Lung (tissue), 12 donors: ENCODE data around the gene PTCHD4. TPM values are rescaled to one million over a fixed set of nuclear protein-coding genes. Genes with fewer than 3 reads are reported as not detected.
A peak's percentile ranks its signal among the peaks of the same experiment; 100 is the strongest.
"Not testable (repeated sequence)": the region's sequence is repeated elsewhere in the genome, so short reads cannot be mapped to it uniquely, and the experiment has no call there.

Experiments used
- ATAC-seq: fragments of 200-7000 bp; cut with Tn5 transposase; one replicate; pipeline ENCODE4 v1.9.1; 2020; ENCODE audit warnings: moderate number of reproducible peaks; ENCODE audit not compliant: insufficient read depth, low FRiP score
- DNase-seq, 3 donors: peaks; one replicate each; pipeline ENCODE4 v3.0.0-alpha.2; 2013 to 2017
- H3K27ac ChIP-seq, 2 donors: one replicate each; pipeline ENCODE4 v1.5.1; 2013; ENCODE audit warnings: mild to moderate bottlenecking in 2 of 2, moderate library complexity in 2 of 2, control low read depth in 1 of 2, inconsistent platforms in 1 of 2, low read depth in 1 of 2, low read length in 1 of 2
- H3K27me3 ChIP-seq, 3 donors: one replicate each; pipeline ENCODE4 v1.5.1; 2013; ENCODE audit warnings: low read length in 2 of 3; ENCODE audit not compliant: control insufficient read depth in 3 of 3, insufficient read depth in 3 of 3
- H3K36me3 ChIP-seq, 4 donors: one replicate each; pipeline ENCODE4 v1.5.1; 2013; ENCODE audit warnings: low read length in 4 of 4, mild to moderate bottlenecking in 1 of 4, moderate library complexity in 1 of 4; ENCODE audit not compliant: control insufficient read depth in 4 of 4, insufficient read depth in 4 of 4
- H3K4me1 ChIP-seq, 5 donors: one replicate each; pipeline ENCODE4 v1.5.1; 2013; ENCODE audit warnings: low read length in 5 of 5, mild to moderate bottlenecking in 2 of 5, moderate library complexity in 1 of 5; ENCODE audit not compliant: control insufficient read depth in 5 of 5, insufficient read depth in 5 of 5
- H3K4me3 ChIP-seq: one replicate; pipeline ENCODE4 v1.5.1; 2013; ENCODE audit warnings: mild to moderate bottlenecking, control low read depth, moderate library complexity
- H3K9ac ChIP-seq, 2 donors: one replicate each; pipeline ENCODE4 v1.5.1; 2013; ENCODE audit warnings: low read length in 2 of 2, control low read depth in 1 of 2; ENCODE audit not compliant: insufficient read depth in 1 of 2
- H3K9me3 ChIP-seq, 4 donors: one replicate each; pipeline ENCODE4 v1.5.1; 2013; ENCODE audit warnings: low read length in 3 of 4, mild to moderate bottlenecking in 1 of 4, moderate library complexity in 1 of 4; ENCODE audit not compliant: control insufficient read depth in 4 of 4, insufficient read depth in 3 of 4
- CTCF ChIP-seq: IDR thresholded peaks from 2 replicates; pipeline ENCODE4 v1.5.1; 2012; ENCODE audit warnings: mild to moderate bottlenecking; ENCODE audit errors: control extremely low read depth, extremely low read depth
- WGBS, 2 donors: extraction: QIAGEN DNeasy Blood & Tissue Kit; methylation state at CpG; one replicate each; pipeline ENCODE4 v1.1.7; 2013; 5-methylcytosine and 5-hydroxymethylcytosine counted together
- polyA plus RNA-seq, 2 donors: library from polyadenylated mRNA; stranded (reverse); fragments of 200-250 nt; gene quantifications; one replicate each; pipeline ENCODE4 v1.2.1, GENCODE V29; 2013
- total RNA-seq, 2 donors: library from RNA; depleted of rRNA in 1 of 2; stranded (reverse); fragments of >200 nt in 1 of 2; gene quantifications; one replicate each; pipeline ENCODE4 v1.2.1, GENCODE V29; 2014 to 2021
- donor health status: control.
- donor health status: control.
- donor health status: Bipolar disorder and iron deficiency.
- donor health status: healthy.
- donor health status: DM: yes; HTN: yes; CAD: no.

The PTCHD4 gene
- total and polyA plus RNA-seq, 4 donors: 0.03 to 0.52 (median 0.22) TPM

GRCh38 chr6:48111575-48111974, 578 bp upstream of the PTCHD4 start:
- Histone ChIP-seq H3K4me3 (no peak overlapping the region), H3K4me1 (peaks cover 0 to 3% (median 0%) of the 10 kb centered on the region in 5 donors), H3K27me3 (no peaks in the 10 kb centered on the region), H3K36me3 (no peaks in the 10 kb centered on the region), H3K27ac (no peak overlapping the region), H3K9ac (no peak overlapping the region), H3K9me3 (no peaks in the 10 kb centered on the region)
- no peak for DNase-seq
- WGBS, 2 donors: 55 to 88% methylated on average over 1 of the region's 1 CpG
- ATAC-seq: no peak
- no peak for TF ChIP-seq CTCF

GRCh38 chr6:48110436-48111142, 408 bp downstream of the PTCHD4 start:
- Histone ChIP-seq H3K36me3 (no peaks in the 10 kb centered on the region), H3K9me3 (no peaks in the 10 kb centered on the region), H3K27ac (no peak overlapping the region), H3K4me1 (peaks cover 0 to 3% (median 0%) of the 10 kb centered on the region in 5 donors), H3K9ac (no peak overlapping the region), H3K4me3 (no peak overlapping the region), H3K27me3 (no peaks in the 10 kb centered on the region)
- ATAC-seq (no peak), DNase-seq (no peak)
- 93 to 94% methylated on average over 2 of the region's 2 CpGs for WGBS, 2 donors
- TF ChIP-seq CTCF: no peak

- Histone ChIP-seq H3K27ac (no peak overlapping the region), H3K27me3 (no peaks in the 10 kb centered on the region), H3K4me3 (no peak overlapping the region), H3K9ac (no peak overlapping the region), H3K9me3 (no peaks in the 10 kb centered on the region), H3K4me1 (peaks cover 0 to 3% (median 0%) of the 10 kb centered on the region in 5 donors), H3K36me3 (no peaks in the 10 kb centered on the region)
- 51 to 75% methylated on average over 3 of the region's 3 CpGs for WGBS, 2 donors
- no peak for TF ChIP-seq CTCF
- ATAC-seq: no peak
- DNase-seq: peak in 2 of 3 donors; percentile 63 to 73
These were observed 1.1 kb downstream of the PTCHD4 start for GRCh38 chr6:48109944-48110343.

- not testable (repeated sequence) for H3K27me3 ChIP-seq, H3K9ac ChIP-seq, H3K9me3 ChIP-seq, H3K36me3 ChIP-seq, H3K4me1 ChIP-seq, H3K27ac ChIP-seq, H3K4me3 ChIP-seq, ATAC-seq, DNase-seq
- 91% methylated on average over 17 of the region's 17 CpGs for WGBS, 2 donors
These were observed 8.4 kb downstream of the PTCHD4 start for GRCh38 chr6:48102476-48103195.
